ENCODE results near the gene ANAPC1.
"Not testable (repeated sequence)": the region's sequence is repeated elsewhere in the genome, so short reads cannot be mapped to it uniquely, and the experiment has no call there.

The ANAPC1 gene

GRCh38 chr2:111747410-111748115 lies 136.4 kb downstream of the ANAPC1 start:
- in situ Hi-C loops (cut with HindIII; ENCODE audit: low sequenced_read_pairs), result not testable (repeated sequence)

- in situ Hi-C loops (cut with HindIII; ENCODE audit: low sequenced_read_pairs), result not testable (repeated sequence)
These were observed 139.2 kb downstream of the ANAPC1 start for GRCh38 chr2:111744751-111745150.

- in situ Hi-C loops (cut with HindIII; ENCODE audit: low sequenced_read_pairs), result not testable (repeated sequence)
These were observed 142.5 kb downstream of the ANAPC1 start for GRCh38 chr2:111741517-111741916.

- in situ Hi-C loops (cut with HindIII; ENCODE audit: low sequenced_read_pairs), result not testable (repeated sequence)
These were observed 147.9 kb downstream of the ANAPC1 start for GRCh38 chr2:111735838-111736721.

GRCh38 chr2:111735420-111735819 lies 148.6 kb downstream of the ANAPC1 start:
- in situ Hi-C loops (cut with HindIII; ENCODE audit: low sequenced_read_pairs), result not testable (repeated sequence)

GRCh38 chr2:111729812-111730458 lies 154.1 kb downstream of the ANAPC1 start:
- in situ Hi-C loops (cut with HindIII; ENCODE audit: low sequenced_read_pairs), result not testable (repeated sequence)

- in situ Hi-C loops (cut with HindIII; ENCODE audit: low sequenced_read_pairs), result not testable (repeated sequence)
These were observed 156.3 kb downstream of the ANAPC1 start for GRCh38 chr2:111727611-111728110.

- in situ Hi-C loops (cut with HindIII; ENCODE audit: low sequenced_read_pairs), result not testable (repeated sequence)
These were observed 158.3 kb downstream of the ANAPC1 start for GRCh38 chr2:111725742-111726141.

GRCh38 chr2:111719610-111720009 lies 164.4 kb downstream of the ANAPC1 start:
- in situ Hi-C loops (cut with HindIII; ENCODE audit: low sequenced_read_pairs), result not testable (repeated sequence)
